Measurements from ENCODE around the gene ETV4.

Gene ETV4

DNA sequence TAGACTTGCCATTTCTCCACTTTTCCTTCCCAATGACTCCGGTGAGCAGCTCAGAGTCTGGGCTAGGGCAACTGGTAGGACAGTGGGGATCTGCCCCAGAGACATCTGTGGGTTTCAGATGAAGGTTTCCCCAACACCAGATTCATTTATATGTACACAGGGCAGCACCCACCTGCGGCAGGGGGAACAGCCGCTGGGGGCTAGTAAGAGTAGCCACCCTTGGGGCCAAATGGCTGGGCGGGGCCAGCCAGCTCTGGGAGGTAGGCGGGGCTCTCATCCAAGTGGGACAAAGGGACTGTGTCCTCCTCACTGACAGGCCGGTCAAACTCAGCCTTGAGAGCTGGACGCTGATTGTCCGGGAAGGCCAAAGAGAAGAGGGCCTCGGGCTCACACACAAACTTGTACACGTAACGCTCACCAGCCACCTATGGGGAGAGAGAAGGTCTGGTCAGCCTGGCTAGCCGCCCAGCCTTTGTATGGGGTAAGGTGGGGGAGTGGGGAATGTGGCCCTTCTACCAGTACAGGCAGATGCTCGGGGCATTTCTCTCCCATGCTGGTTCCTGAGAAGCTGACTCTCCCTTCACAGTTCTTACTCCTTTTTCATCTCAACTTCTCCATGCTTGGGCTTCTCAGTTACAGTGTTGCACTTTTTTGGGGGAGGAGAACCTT is 17.7 kb downstream of the ETV4 start:
- TF ChIP-seq, protein P1, sequence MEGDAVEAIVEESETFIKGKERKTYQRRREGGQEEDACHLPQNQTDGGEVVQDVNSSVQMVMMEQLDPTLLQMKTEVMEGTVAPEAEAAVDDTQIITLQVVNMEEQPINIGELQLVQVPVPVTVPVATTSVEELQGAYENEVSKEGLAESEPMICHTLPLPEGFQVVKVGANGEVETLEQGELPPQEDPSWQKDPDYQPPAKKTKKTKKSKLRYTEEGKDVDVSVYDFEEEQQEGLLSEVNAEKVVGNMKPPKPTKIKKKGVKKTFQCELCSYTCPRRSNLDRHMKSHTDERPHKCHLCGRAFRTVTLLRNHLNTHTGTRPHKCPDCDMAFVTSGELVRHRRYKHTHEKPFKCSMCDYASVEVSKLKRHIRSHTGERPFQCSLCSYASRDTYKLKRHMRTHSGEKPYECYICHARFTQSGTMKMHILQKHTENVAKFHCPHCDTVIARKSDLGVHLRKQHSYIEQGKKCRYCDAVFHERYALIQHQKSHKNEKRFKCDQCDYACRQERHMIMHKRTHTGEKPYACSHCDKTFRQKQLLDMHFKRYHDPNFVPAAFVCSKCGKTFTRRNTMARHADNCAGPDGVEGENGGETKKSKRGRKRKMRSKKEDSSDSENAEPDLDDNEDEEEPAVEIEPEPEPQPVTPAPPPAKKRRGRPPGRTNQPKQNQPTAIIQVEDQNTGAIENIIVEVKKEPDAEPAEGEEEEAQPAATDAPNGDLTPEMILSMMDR (IDR thresholded peaks at IDR 0.05) = no peak
- intact Hi-C loops (cut with DNase I; ENCODE audit: low total_unique reads) = no loop called here
- Histone ChIP-seq H3K36me3 (peaks cover 34 to 59% (median 50%) of the 10 kb centered on the region in 3 donors), H3K27me3 (no peaks in the 10 kb centered on the region), H3K4me1 (peaks cover 0 to 16% (median 14%) of the 10 kb centered on the region in 4 donors), H3K4me3 (no peak overlapping the region), H3K27ac (no peak overlapping the region), H3K9me3 (no peaks in the 10 kb centered on the region)
- DNase-seq = no peak

DNA sequence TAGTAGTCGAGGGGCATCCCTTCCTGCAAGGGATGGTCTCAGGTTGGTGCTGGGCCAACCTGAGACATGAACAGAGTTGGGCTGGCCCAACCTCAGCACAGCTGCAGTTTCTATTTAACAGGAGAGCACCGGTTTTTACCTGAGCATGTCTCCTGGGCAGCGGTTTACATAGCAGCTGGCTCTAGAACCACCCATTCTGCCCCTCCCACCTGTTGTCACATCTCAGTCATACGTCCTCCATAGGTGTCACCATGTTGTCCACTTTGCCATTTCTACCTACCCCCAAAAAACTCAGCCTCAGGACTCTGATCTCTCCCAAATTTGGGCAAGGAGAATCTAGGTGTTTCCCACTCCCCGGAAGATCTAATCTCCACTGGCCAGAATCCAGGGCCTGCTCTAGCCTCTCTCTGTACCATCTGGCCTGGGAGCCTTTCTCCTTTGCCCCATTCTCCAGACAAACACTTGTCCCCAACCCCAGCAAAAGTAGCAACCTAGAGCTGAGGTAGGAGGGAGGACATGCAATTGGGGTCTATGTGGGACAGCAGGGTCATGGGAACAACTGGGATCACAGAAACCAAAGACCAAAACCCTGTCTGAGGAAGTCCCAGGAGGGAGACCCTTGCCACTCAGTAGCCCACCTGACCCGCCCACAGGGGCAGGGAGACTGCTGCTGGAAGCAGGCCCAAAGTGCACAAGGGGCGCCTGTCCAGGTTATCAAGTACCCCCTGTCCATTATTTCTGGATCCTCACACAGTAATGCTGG is 19.1 kb downstream of the ETV4 start:
- intact Hi-C loops (cut with DNase I; ENCODE audit: low total_unique reads) = no loop called here
- Histone ChIP-seq H3K36me3 (peaks cover 48 to 73% (median 64%) of the 10 kb centered on the region in 3 donors), H3K27ac (no peak overlapping the region), H3K9me3 (no peaks in the 10 kb centered on the region), H3K4me3 (no peak overlapping the region), H3K27me3 (no peaks in the 10 kb centered on the region), H3K4me1 (peaks cover 0 to 16% (median 14%) of the 10 kb centered on the region in 4 donors)
- TF ChIP-seq, protein P1 (IDR thresholded peaks at IDR 0.05) = no peak
- DNase-seq = no peak

DNA sequence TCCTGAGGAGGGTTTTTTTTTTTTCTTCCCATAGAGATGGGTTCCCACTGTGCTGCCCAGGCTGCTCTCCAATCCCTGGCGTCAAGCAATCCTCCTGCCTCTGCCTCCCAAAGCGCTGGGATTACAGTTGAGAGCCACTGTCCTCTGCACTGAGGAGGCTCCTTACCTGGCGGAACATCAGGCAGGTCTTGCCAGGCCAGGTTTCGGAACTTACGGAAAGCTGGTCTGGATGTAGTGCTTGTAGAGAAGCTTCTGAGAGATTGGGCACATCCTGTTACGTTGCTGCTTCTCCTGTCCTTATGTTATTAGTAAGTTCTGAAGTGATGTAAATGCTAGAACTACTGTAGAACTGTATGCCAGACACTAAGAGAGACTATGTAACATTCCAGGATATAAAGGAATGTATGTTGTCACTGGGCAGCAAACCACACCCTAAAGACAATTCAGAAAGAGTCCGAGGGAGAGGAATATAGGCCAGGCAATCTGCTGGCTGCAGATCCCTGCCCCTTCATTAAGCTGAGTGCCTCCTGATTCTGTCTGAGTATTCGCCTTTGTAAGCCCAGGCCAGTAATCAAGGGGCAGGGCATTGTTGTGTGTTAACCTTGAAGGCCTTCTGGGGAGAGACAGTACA is 21.1 kb downstream of the ETV4 start:
- intact Hi-C loops (cut with DNase I; ENCODE audit: low total_unique reads) = no loop called here
- peaks cover 0 to 5% (median 4%) of the 10 kb centered on the region in 4 donors for H3K4me1 ChIP-seq
- TF ChIP-seq, protein P1 (IDR thresholded peaks at IDR 0.05) = no peak
- no peak for DNase-seq
- peaks cover 68 to 93% (median 84%) of the 10 kb centered on the region in 3 donors for H3K36me3 ChIP-seq
- H3K27ac ChIP-seq = no peak overlapping the region
- no peaks in the 10 kb centered on the region for H3K9me3 ChIP-seq
- no peak overlapping the region for H3K4me3 ChIP-seq
- no peaks in the 10 kb centered on the region for H3K27me3 ChIP-seq

DNA sequence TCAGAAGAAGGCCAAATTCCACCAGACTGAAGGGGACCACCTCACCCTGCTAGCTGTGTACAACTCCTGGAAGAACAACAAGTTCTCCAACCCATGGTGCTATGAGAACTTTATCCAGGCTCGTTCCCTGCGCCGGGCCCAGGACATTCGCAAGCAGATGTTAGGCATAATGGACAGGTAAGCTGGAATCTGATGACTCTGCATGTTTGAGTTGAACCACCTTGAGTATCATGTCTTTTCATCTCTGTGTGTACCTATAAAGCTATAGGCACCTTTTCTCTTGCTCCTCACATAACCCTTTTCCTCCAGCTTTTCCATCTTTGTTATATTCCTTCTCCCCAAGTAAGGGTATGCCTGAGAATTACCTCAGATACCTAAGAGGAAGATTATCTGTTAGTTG is 24.8 kb downstream of the ETV4 start:
- intact Hi-C loops (cut with DNase I; ENCODE audit: low total_unique reads) = no loop called here
- Histone ChIP-seq H3K27me3 (no peaks in the 10 kb centered on the region), H3K4me3 (no peak overlapping the region), H3K36me3 (peaks cover 97 to 100% (median 99%) of the 10 kb centered on the region in 3 donors), H3K9me3 (no peaks in the 10 kb centered on the region), H3K4me1 (peaks cover 0 to 13% (median 0%) of the 10 kb centered on the region in 4 donors), H3K27ac (no peak overlapping the region)
- peak in 1 of 2 donors; percentile 28 for DNase-seq
- TF ChIP-seq, protein P1 (IDR thresholded peaks at IDR 0.05) = no peak

DNA sequence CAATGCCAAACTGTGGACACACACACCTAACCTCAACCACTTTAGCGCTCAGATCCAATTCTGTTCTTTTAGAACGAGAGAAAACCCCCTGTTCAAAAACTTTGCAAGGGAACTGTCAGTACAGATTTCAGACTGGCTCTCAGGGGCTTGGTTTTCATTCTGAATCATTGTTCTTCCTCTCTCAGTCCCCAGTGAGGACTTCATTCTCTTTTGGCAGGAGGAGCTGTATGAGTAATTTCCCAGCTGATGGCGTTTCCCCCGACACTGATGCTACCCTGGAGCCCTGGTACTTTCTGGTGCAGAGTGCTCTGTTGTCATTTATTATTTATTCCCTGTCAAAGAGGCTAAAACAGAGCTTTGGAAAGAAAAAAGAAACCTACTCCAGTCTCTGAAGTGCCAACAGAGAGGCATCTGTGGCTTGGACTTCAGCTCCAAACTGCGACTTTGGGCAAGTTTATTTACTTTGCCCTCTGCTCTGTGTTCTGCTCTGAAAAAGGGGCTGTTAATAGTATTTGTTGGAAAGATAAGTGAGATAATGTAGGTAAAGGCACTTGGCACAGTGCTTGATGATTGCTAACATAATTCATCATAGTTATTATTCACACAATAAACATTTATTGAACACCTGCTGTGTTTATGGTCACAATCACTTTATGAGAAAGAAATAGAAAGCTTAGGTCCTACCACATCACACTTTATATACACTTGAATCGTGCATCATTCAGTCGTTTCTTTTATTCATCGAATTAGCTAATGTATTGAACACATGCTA is 28.3 kb downstream of the ETV4 start:
- peak in 1 of 2 donors; percentile 55 for DNase-seq
- intact Hi-C loops (cut with DNase I; ENCODE audit: low total_unique reads) = no loop called here
- Histone ChIP-seq H3K27ac (peak overlapping the region in 1 of 2 donors; percentile 8), H3K4me1 (peaks cover 0 to 29% (median 4%) of the 10 kb centered on the region in 4 donors), H3K4me3 (no peak overlapping the region), H3K36me3 (peaks cover 74 to 87% (median 78%) of the 10 kb centered on the region in 3 donors), H3K27me3 (no peaks in the 10 kb centered on the region), H3K9me3 (no peaks in the 10 kb centered on the region)
- TF ChIP-seq, protein P1 (IDR thresholded peaks at IDR 0.05) = no peak
